RWPE2 (cell line): Measurements from ENCODE around the gene BIRC5.

ENCODE experiments used
- ATAC-seq: fragments of 200-7000 bp; cut with Tn5 transposase; 3 replicates; pipeline ENCODE4 v1.9.1; 2021; ENCODE audit warnings: low read depth
- DNase-seq: peaks from one replicate; pipeline ENCODE4 v3.0.0-alpha.2; 2020; ENCODE audit warnings: low spot score
- H3K27ac ChIP-seq: fragments of 450-650 bp; 2 replicates; pipeline ENCODE4 v1.5.1; 2017; ENCODE audit warnings: mild to moderate bottlenecking; ENCODE audit not compliant: poor library complexity, severe bottlenecking
- H3K27me3 ChIP-seq: fragments of 250-450 bp; sonication (Bioruptor Pico); 2 replicates; pipeline ENCODE4 v1.5.1; 2021; ENCODE audit warnings: mild to moderate bottlenecking, moderate library complexity; ENCODE audit not compliant: insufficient read depth, poor library complexity, severe bottlenecking
- H3K36me3 ChIP-seq: fragments of 250-450 bp; sonication (Bioruptor Pico); 2 replicates; pipeline ENCODE4 v1.5.1; 2020; ENCODE audit warnings: low read depth, mild to moderate bottlenecking, moderate library complexity
- H3K4me1 ChIP-seq: fragments of 250-450 bp; sonication (Bioruptor Pico); 2 replicates; pipeline ENCODE4 v1.5.1; 2021; ENCODE audit warnings: mild to moderate bottlenecking, moderate library complexity; ENCODE audit not compliant: insufficient read depth, poor library complexity, severe bottlenecking
- H3K4me3 ChIP-seq: fragments of 250-450 bp; sonication (Bioruptor Pico); 2 replicates; pipeline ENCODE4 v1.5.1; 2021; ENCODE audit warnings: mild to moderate bottlenecking, moderate library complexity; ENCODE audit not compliant: severe bottlenecking
- H3K9me3 ChIP-seq: fragments of 250-450 bp; sonication (Bioruptor Pico); 2 replicates; pipeline ENCODE4 v1.5.1; 2021; ENCODE audit warnings: mild to moderate bottlenecking, moderate library complexity; ENCODE audit not compliant: severe bottlenecking
- CTCF ChIP-seq: fragments of 450-650 bp; IDR thresholded peaks from one replicate; pipeline ENCODE4 v1.5.1; 2017; ENCODE audit warnings: mild to moderate bottlenecking, moderate library complexity; ENCODE audit not compliant: poor library complexity, severe bottlenecking

BIRC5 gene

GRCh38 chr17:78173097-78173715 lies 40.8 kb upstream of the BIRC5 start:
- no peak for TF ChIP-seq CTCF
- no peaks in the 10 kb centered on the region for H3K9me3 ChIP-seq
- H3K4me1 ChIP-seq: peaks cover 4% of the 10 kb centered on the region
- ATAC-seq (no peak), DNase-seq (no peak)
- H3K27ac ChIP-seq: peak overlapping the region; percentile 12
- H3K4me3 ChIP-seq: no peak overlapping the region
- no peaks in the 10 kb centered on the region for H3K27me3 ChIP-seq
- H3K36me3 ChIP-seq: peaks cover 68% of the 10 kb centered on the region

GRCh38 chr17:78174346-78174869 lies 39.6 kb upstream of the BIRC5 start:
- Histone ChIP-seq H3K4me3 (no peak overlapping the region), H3K27me3 (no peaks in the 10 kb centered on the region), H3K36me3 (peaks cover 80% of the 10 kb centered on the region), H3K4me1 (peaks cover 4% of the 10 kb centered on the region), H3K27ac (peak overlapping the region; percentile 12), H3K9me3 (no peaks in the 10 kb centered on the region)
- no peak for TF ChIP-seq CTCF
- DNase-seq: no peak
- ATAC-seq: 0 out of 3 replicates have a peak, but pooled peaks have one; percentile 7

- Histone ChIP-seq H3K27ac (peak overlapping the region; percentile 12), H3K36me3 (peaks cover 86% of the 10 kb centered on the region), H3K9me3 (no peaks in the 10 kb centered on the region), H3K4me1 (peaks cover 7% of the 10 kb centered on the region), H3K27me3 (no peaks in the 10 kb centered on the region), H3K4me3 (no peak overlapping the region)
- peak; percentile 22 for TF ChIP-seq CTCF
- ATAC-seq (no peak), DNase-seq (no peak)
Measured at GRCh38 chr17:78174870-78175642, 39.0 kb upstream of the BIRC5 start.

- DNase-seq (no peak), ATAC-seq (no peak)
- no peak for TF ChIP-seq CTCF
- H3K27me3 ChIP-seq: no peaks in the 10 kb centered on the region
- peaks cover 90% of the 10 kb centered on the region for H3K36me3 ChIP-seq
- no peaks in the 10 kb centered on the region for H3K9me3 ChIP-seq
- H3K4me3 ChIP-seq: no peak overlapping the region
- H3K4me1 ChIP-seq: peaks cover 7% of the 10 kb centered on the region
- no peak overlapping the region for H3K27ac ChIP-seq
Measured at GRCh38 chr17:78175643-78175981, 38.4 kb upstream of the BIRC5 start.
